ENCODE data around the gene ZSCAN23. TPM values are rescaled to one million over a fixed set of nuclear protein-coding genes. Genes with fewer than 3 reads are reported as not detected.
A peak's percentile ranks its signal among the peaks of the same experiment; 100 is the strongest.

ZSCAN23 gene
- total RNA-seq, 1 donor from 2014 or later = 11.2 TPM

- Mint-ChIP-seq H3K9me3 (peaks cover 5% of the 10 kb centered on the region), H3K36me3 (peaks cover 44% of the 10 kb centered on the region), H3K27ac (peak overlapping the region; percentile 91), H3K4me3 (peak overlapping the region; percentile 90), H3K4me1 (ENCODE audit: unreplicated experiment) (peaks cover 12% of the 10 kb centered on the region), H3K27me3 (no peaks in the 10 kb centered on the region)
- TF ChIP-seq CTCF (conservative IDR thresholded peaks at IDR 0.05) = peak; percentile 75
- DNase-seq (ENCODE audit: extremely low spot score, unreplicated experiment) = peak; percentile 81
Measured at GRCh38 chr6:28383235-28384142, 59.8 kb downstream of the ZSCAN23 start.

Other genes with a start within 250 kb of the ZSCAN23 start
- gene ZSCAN9, start 218.2 kb downstream of the ZSCAN23 start, total RNA-seq (ENCODE audit: low replicate concordance) = 16.5 and 27.1 TPM in 2 replicates
- gene ZKSCAN4, start 191.2 kb downstream of the ZSCAN23 start, total RNA-seq (ENCODE audit: low replicate concordance) = 7.8 TPM in 2 replicates
- gene NKAPL, start 184.2 kb downstream of the ZSCAN23 start, total RNA-seq (ENCODE audit: low replicate concordance) = 0.55 TPM in 1 of 2 replicates, not detected in the other
- 10.9 and 16.7 TPM in 2 replicates for gene ZSCAN26, start 176.3 kb downstream of the ZSCAN23 start, total RNA-seq (ENCODE audit: low replicate concordance)
- 3.6 and 7.9 TPM in 2 replicates for gene PGBD1, start 161.9 kb downstream of the ZSCAN23 start, total RNA-seq (ENCODE audit: low replicate concordance)
- gene ZSCAN31, start 107.3 kb downstream of the ZSCAN23 start, total RNA-seq (ENCODE audit: low replicate concordance) = 6.2 TPM in 2 replicates
- gene ZKSCAN3, start 93.5 kb downstream of the ZSCAN23 start, total RNA-seq (ENCODE audit: low replicate concordance) = 9.3 and 12.6 TPM in 2 replicates
- gene ZSCAN12, start 43.7 kb downstream of the ZSCAN23 start, total RNA-seq (ENCODE audit: low replicate concordance) = 9.6 and 12.4 TPM in 2 replicates
- not detected in 2 replicates for gene GPX6, start 72.3 kb upstream of the ZSCAN23 start, total RNA-seq (ENCODE audit: low replicate concordance)
- gene GPX5, start 82.4 kb upstream of the ZSCAN23 start, total RNA-seq (ENCODE audit: low replicate concordance) = not detected in 2 replicates